GM12865 (cell line): ENCODE data around the gene TNIK.
"Not testable (repeated sequence)": the region's sequence is repeated elsewhere in the genome, so short reads cannot be mapped to it uniquely, and the experiment has no call there.

ENCODE experiments used
- DNase-seq: peaks from one replicate; pipeline ENCODE4 v3.0.0; 2010; ENCODE audit warnings: low read depth
- H3K4me3 ChIP-seq: 2 replicates; pipeline ENCODE4 v1.5.1; 2011; ENCODE audit warnings: mild to moderate bottlenecking, low read depth, low read length, control low read depth
- TF ChIP-seq, protein P1 (sequence below): IDR thresholded peaks from 2 replicates; pipeline ENCODE4 v1.5.1; 2011; ENCODE audit warnings: low read length, control low read depth, low read depth, inconsistent platforms; ENCODE audit not compliant: insufficient read depth; ENCODE audit errors: missing control alignments

The TNIK gene

DNA sequence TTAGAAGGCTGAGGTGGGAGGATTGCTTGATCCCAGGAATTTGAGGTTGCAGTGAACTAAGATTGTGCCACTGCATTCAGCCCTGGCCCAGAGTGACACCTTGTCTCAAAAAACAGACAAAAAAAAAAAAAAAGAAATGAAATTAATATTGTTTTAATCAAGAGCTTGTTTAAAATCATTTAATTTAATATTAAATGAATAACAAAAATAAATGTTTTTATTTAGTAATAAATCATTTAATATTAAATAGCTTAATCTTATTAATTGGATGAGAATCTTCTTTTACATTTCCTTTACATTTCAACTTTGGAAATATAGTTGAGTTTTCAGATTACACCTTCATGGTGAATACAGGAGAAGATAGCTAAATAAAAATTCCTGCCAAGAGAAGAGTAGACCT lies 29.7 kb downstream of the TNIK start:
- TF ChIP-seq, protein P1, sequence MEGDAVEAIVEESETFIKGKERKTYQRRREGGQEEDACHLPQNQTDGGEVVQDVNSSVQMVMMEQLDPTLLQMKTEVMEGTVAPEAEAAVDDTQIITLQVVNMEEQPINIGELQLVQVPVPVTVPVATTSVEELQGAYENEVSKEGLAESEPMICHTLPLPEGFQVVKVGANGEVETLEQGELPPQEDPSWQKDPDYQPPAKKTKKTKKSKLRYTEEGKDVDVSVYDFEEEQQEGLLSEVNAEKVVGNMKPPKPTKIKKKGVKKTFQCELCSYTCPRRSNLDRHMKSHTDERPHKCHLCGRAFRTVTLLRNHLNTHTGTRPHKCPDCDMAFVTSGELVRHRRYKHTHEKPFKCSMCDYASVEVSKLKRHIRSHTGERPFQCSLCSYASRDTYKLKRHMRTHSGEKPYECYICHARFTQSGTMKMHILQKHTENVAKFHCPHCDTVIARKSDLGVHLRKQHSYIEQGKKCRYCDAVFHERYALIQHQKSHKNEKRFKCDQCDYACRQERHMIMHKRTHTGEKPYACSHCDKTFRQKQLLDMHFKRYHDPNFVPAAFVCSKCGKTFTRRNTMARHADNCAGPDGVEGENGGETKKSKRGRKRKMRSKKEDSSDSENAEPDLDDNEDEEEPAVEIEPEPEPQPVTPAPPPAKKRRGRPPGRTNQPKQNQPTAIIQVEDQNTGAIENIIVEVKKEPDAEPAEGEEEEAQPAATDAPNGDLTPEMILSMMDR, result no peak
- DNase-seq, result no peak
- H3K4me3 ChIP-seq, result no peak overlapping the region

DNA sequence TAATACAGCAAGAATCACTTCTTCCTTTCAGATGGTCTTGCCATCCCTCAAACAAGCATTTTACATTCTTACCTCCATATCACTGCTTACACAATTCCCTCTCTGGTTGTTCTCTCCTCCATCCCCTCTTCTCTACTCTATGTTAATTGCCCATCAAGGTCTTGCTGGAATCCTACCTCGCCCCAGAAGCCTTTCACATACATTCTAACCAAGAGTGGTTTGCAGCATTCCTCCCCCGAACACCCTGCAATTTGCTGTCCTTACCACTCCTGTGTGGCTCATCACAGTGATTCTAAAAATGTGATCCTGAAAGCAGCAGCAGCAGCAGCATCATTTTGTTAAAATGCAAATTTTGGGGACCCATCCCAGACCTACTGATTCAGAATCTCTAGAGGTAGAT lies 30.6 kb downstream of the TNIK start:
- no peak overlapping the region for H3K4me3 ChIP-seq
- DNase-seq, result no peak
- TF ChIP-seq, protein P1, result no peak

DNA sequence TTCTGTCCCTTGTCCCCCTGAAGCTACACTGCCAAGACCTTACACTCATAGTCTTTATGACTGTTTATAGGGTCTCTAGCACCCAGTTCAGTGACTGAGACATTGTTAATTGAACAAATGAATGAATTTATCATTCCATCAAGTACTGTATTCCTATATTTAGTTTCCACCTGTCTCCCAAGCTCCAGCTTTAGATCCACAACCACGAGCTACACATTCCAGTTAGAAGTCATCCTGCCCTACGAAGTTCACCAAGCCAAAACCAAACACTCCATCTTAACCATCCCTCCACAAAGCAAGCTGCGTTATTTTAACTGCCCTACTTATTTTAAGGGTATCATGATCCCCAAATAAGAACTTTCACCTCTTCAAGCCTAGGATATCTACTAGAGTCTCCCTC lies 31.3 kb downstream of the TNIK start:
- DNase-seq, result no peak
- no peak overlapping the region for H3K4me3 ChIP-seq
- TF ChIP-seq, protein P1, result no peak

DNA sequence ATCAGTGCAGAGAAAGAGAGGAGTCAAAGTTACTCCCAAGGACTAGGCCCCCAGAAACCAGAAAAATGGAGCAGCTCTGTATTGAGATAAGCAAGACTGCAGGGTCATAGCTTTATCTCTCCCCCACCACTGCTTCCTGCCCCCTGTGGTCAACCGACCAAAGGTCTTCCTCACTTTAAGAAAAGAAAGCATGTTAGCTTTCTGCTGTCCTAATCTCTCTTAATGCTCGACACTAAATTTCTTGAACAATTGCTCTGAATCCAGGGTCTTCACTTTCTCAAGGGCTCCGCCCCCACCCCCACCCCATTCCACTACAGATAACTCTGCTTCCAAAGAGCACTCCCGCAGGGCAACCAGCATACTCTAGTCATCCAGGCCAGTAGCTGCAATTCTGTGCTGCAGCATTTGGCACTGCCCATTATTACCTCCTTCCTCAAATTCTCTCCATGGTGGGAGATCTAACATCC lies 31.9 kb downstream of the TNIK start:
- H3K4me3 ChIP-seq, result no peak overlapping the region
- DNase-seq, result no peak
- TF ChIP-seq, protein P1, result no peak

DNA sequence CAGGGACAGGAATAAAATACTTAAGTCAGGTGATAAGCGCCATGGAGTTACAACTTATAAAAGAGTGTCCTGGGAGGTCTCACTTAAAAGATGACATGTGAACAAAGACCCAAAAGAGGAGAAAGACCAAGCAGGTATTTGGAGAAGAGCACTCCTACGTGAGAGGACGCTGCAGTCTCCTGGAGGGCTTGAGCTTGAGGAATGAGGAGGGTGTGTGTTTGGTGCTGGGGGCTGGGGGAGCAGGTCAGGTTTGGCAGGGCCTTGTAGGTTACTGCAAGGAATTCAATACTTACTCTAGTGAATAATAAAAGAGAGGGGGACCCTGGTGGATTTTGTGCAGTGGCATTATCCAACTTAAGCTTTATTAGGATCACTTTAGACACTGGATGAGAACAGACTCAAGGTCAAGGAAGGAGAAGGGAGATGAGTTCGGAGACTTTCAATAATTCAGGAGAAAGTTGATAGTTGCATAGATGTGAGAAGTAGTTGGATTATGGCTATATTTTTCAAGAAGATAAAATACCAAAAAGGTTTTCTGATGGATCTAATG lies 32.4 kb downstream of the TNIK start:
- TF ChIP-seq, protein P1, result no peak
- H3K4me3 ChIP-seq, result no peak overlapping the region
- DNase-seq, result no peak

DNA sequence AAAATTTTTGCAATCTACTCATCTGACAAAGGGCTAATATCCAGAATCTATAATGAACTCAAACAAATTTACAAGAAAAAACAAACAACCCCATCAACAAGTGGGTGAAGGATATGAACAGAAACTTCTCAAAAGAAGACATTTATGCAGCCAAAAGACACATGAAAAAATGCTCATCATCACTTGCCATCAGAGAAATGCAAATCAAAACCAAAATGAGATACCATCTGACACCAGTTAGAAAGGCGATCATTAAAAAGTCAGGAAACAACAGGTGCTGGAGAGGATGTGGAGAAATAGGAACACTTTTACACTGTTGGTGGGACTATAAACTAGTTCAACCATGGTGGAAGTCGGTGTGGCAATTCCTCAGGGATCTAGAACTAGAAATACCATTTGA lies 36.1 kb downstream of the TNIK start:
- not testable (repeated sequence) for H3K4me3 ChIP-seq

DNA sequence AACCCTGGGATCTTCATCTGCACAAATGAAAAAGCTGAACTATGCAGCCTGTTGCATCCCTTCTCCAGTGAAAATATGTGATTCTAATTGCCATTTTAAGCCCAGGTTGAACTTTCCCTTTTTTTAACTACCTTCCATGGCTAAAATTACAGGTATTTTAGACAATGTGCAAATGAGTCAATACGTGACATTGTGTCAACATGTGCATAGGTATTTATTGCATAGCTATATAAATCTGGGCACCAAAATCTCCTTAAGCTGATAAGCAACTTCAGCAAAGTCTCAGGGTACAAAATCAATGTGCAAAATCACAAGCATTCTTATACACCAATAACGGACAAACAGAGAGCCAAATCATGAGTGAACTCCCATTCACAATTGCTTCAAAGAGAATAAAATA lies 37.4 kb downstream of the TNIK start:
- not testable (repeated sequence) for DNase-seq, H3K4me3 ChIP-seq

More for the DNA sequence above, 36.1 kb downstream of the TNIK start:
- DNase-seq, result not testable (repeated sequence)

DNA sequence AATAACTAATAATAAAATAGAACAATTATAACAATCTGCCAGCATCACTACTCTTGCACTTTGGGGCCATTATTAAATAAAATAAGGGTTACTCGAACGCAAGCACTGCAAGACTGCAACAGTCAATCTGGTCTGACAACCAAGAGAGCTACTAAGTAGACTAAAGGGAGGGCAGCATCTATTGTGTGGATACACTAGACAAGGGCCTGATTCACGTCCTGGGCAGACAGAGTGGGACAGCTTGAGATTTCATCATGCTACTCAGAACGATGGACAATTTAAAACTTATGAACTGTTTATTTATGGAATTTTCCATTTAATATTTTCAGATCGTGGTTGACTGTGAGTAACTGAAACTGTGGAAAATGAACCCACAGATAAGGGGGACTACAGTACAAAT lies 39.5 kb downstream of the TNIK start:
- TF ChIP-seq, protein P1, result no peak
- no peak for DNase-seq

More for the DNA sequence above, 39.5 kb downstream of the TNIK start:
- no peak overlapping the region for H3K4me3 ChIP-seq
